ENCODE results near the gene OGFRL1. TPM values are rescaled to one million over a fixed set of nuclear protein-coding genes. Genes with fewer than 3 reads are reported as not detected.

OGFRL1 gene
- total RNA-seq, 1 experiment from 2014 or later, result 8.0 TPM

GRCh38 chr6:71246596-71246995, 42.0 kb upstream of the OGFRL1 start:
- TF ChIP-seq EZH2 (IDR thresholded peaks at IDR 0.05; ENCODE audit: borderline replicate concordance, low read depth, low read length, poor library complexity, severe bottlenecking) (no peak), CTCF (conservative IDR thresholded peaks at IDR 0.05; ENCODE audit: low read depth, low read length) (no peak)
- H3K27me3 ChIP-seq (replicated peaks; ENCODE audit: insufficient read depth, low read depth, low read length, poor library complexity), result no peaks in the 10 kb centered on the region
- intact Hi-C loops (cut with micrococcal nuclease; ENCODE audit: unreplicated experiment), result no loop called here
- POLR2A ChIA-PET (ENCODE audit: low non-redundant PET), result no interaction called here
- H3K9me3 ChIP-seq (ENCODE audit: low read depth, low read length, poor library complexity, severe bottlenecking), result no peaks in the 10 kb centered on the region
- peaks cover 40% of the 10 kb centered on the region for H3K4me1 ChIP-seq (ENCODE audit: insufficient read depth, low read length, poor library complexity, severe bottlenecking)
- no peaks in the 10 kb centered on the region for H3K36me3 ChIP-seq (ENCODE audit: insufficient read depth, low read length, poor library complexity, severe bottlenecking)
- H3K4me3 ChIP-seq (ENCODE audit: low read depth, low read length, poor library complexity, severe bottlenecking), result no peak overlapping the region
- CTCF ChIA-PET, result no interaction called here
- no peak overlapping the region for H3K27ac ChIP-seq (ENCODE audit: low read depth, low read length, poor library complexity, severe bottlenecking)
- no peak for DNase-seq (ENCODE audit: low spot score)
- BruUV-seq (replicated peaks), result no TSS peak

- BruUV-seq (replicated peaks), result no TSS peak
- DNase-seq (ENCODE audit: low spot score), result peak; percentile 82
- no peaks in the 10 kb centered on the region for H3K27me3 ChIP-seq (replicated peaks; ENCODE audit: insufficient read depth, low read depth, low read length, poor library complexity)
- CTCF ChIA-PET, result no interaction called here
- H3K9me3 ChIP-seq (ENCODE audit: low read depth, low read length, poor library complexity, severe bottlenecking), result no peaks in the 10 kb centered on the region
- intact Hi-C loops (cut with micrococcal nuclease; ENCODE audit: unreplicated experiment), result no loop called here
- peaks cover 48% of the 10 kb centered on the region for H3K4me1 ChIP-seq (ENCODE audit: insufficient read depth, low read length, poor library complexity, severe bottlenecking)
- H3K36me3 ChIP-seq (ENCODE audit: insufficient read depth, low read length, poor library complexity, severe bottlenecking), result no peaks in the 10 kb centered on the region
- no peak overlapping the region for H3K4me3 ChIP-seq (ENCODE audit: low read depth, low read length, poor library complexity, severe bottlenecking)
- no peak overlapping the region for H3K27ac ChIP-seq (ENCODE audit: low read depth, low read length, poor library complexity, severe bottlenecking)
- TF ChIP-seq EZH2 (IDR thresholded peaks at IDR 0.05; ENCODE audit: borderline replicate concordance, low read depth, low read length, poor library complexity, severe bottlenecking), result no peak
- TF ChIP-seq CTCF (conservative IDR thresholded peaks at IDR 0.05; ENCODE audit: low read depth, low read length), result no peak
- POLR2A ChIA-PET (ENCODE audit: low non-redundant PET), result no interaction called here
Observed at GRCh38 chr6:71248306-71248765, 40.3 kb upstream of the OGFRL1 start.

GRCh38 chr6:71248878-71249544, 39.6 kb upstream of the OGFRL1 start:
- Histone ChIP-seq H3K27ac (ENCODE audit: low read depth, low read length, poor library complexity, severe bottlenecking) (no peak overlapping the region), H3K4me1 (ENCODE audit: insufficient read depth, low read length, poor library complexity, severe bottlenecking) (peaks cover 48% of the 10 kb centered on the region), H3K9me3 (ENCODE audit: low read depth, low read length, poor library complexity, severe bottlenecking) (no peaks in the 10 kb centered on the region), H3K4me3 (ENCODE audit: low read depth, low read length, poor library complexity, severe bottlenecking) (no peak overlapping the region), H3K27me3 (replicated peaks; ENCODE audit: insufficient read depth, low read depth, low read length, poor library complexity) (no peaks in the 10 kb centered on the region), H3K36me3 (ENCODE audit: insufficient read depth, low read length, poor library complexity, severe bottlenecking) (no peaks in the 10 kb centered on the region)
- POLR2A ChIA-PET (ENCODE audit: low non-redundant PET), result no interaction called here
- CTCF ChIA-PET, result no interaction called here
- TF ChIP-seq EZH2 (IDR thresholded peaks at IDR 0.05; ENCODE audit: borderline replicate concordance, low read depth, low read length, poor library complexity, severe bottlenecking) (no peak), CTCF (conservative IDR thresholded peaks at IDR 0.05; ENCODE audit: low read depth, low read length) (no peak)
- intact Hi-C loops (cut with micrococcal nuclease; ENCODE audit: unreplicated experiment), result no loop called here
- no TSS peak for BruUV-seq (replicated peaks)
- no peak for DNase-seq (ENCODE audit: low spot score)

Data from A673 (cell line).